Renal pelvis (tissue), 4 donors: Measurements from ENCODE around the gene SLC39A7. TPM values are rescaled to one million over a fixed set of nuclear protein-coding genes. Genes with fewer than 3 reads are reported as not detected.
"Not testable (repeated sequence)": the region's sequence is repeated elsewhere in the genome, so short reads cannot be mapped to it uniquely, and the experiment has no call there.

ENCODE experiments used
- DNase-seq: peaks from one replicate; pipeline ENCODE4 v3.0.0-alpha.2; 2013
- polyA plus RNA-seq, 3 donors: library from polyadenylated mRNA; unstranded; fragments of 120-200 nt; gene quantifications; one replicate each; pipeline ENCODE4 v1.2.1, GENCODE V29; 2013; ENCODE audit not compliant: insufficient read length in 3 of 3

Gene SLC39A7
- polyA plus RNA-seq, 3 donors: 104 to 127 (median 121) TPM

DNA sequence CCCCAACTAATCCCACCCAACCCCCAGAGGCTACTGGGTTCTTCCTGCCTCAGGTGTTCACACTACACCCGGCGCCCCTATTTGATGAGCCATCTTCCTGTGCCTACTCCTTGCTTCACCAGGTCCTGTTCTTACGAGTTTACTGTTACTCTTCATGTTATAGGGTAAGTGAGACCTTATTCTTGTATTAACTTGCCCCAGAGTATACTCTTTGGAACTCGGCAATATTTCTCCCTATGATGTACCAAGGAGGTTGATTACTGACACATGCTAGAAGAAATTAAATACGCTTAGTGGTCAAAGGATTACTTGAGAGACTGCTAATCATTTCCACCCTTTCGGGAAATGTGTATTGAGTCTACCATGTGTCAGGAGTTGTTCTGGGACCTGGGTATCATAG is 16.6 kb downstream of the SLC39A7 start:
- DNase-seq: no peak

GRCh38 chr6:33217681-33218080 is 17.0 kb downstream of the SLC39A7 start:
- DNase-seq: no peak

GRCh38 chr6:33226503-33227120 is 25.9 kb downstream of the SLC39A7 start:
- DNase-seq: not testable (repeated sequence)

- peak; percentile 59 for DNase-seq
Measured at GRCh38 chr6:33235221-33235634, 34.6 kb downstream of the SLC39A7 start.

DNA sequence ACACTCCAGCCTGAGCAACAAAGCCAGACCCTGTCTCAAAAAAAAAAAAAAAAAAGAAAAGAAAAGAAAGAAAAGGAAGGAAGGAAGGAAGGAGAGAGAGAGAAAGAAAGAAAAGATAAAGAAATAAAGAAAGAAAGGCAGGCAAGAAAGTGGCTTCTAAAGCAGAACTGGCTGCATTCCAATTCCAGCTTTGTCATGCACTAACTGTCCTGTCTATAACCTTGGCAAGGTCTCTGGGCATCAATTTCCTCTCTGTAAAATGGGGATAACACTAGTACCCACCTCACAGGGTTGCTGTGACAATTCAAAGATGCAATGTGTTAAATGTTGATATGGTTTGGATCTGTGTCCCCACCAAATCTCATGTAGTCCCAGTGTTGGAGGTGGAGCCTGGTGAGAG is 35.7 kb downstream of the SLC39A7 start:
- no peak for DNase-seq

DNA sequence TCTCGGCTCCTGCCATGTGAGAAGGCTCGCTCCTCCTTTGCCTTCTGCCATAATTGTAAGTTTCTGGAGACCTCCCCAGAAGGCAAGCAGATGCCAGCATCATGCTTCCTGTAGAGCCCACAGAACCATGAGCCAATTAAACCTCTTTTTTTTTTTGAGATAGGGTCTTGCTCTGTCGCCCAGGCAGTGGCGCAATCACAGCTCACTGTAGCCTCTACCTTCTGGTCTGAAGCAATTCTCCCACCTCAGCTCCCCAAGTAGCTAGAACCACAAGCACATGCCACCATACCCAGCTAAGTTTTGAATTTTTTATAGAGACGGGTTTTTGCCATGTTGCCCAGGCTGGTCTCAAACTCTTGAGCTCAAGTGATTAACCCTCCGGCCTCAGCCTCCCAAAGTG is 36.2 kb downstream of the SLC39A7 start:
- no peak for DNase-seq

DNA sequence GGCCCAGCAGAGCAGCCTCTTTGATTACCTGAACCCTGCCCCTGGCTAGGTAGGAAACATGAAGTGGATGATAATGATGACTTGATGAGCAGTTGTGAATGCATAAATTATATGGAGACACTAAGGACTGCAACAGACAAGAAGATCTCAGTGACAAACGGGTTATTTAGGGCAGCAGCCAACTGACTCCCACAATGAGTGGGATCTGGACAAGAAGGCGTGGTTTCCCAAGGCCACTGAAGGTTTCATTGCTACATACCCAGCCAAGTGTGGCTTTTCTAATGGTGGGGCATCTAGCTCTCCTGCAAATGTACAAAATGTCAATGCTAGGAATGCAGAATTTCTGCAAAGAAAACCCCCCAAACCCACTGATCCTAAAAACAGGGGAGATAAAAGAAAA is 37.1 kb downstream of the SLC39A7 start:
- peak; percentile 22 for DNase-seq

DNA sequence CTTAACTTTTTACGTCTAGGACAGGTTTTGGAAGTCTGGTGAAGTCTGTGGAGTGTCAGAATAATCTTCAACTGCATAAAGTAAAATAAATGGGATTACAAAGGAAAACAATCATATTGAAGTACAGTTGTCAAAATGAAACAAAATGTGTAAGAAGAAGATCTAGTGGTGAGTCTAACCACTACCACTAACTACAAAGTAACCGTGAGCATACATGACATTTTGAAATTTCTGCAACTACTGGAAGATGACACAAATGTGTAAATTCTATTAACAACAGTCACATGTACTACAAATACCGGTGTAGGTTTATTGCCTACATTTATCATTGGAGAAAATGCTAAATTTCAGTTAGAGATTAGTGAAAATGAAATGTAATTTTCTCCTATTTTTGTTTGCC is 41.3 kb downstream of the SLC39A7 start:
- no peak for DNase-seq

- DNase-seq: no peak
Measured at GRCh38 chr6:33243476-33243875, 42.8 kb downstream of the SLC39A7 start.

- DNase-seq: peak; percentile 88
Measured at GRCh38 chr6:33247977-33248642, 47.4 kb downstream of the SLC39A7 start.

- no peak for DNase-seq
Measured at GRCh38 chr6:33248643-33248931, 47.9 kb downstream of the SLC39A7 start.

DNA sequence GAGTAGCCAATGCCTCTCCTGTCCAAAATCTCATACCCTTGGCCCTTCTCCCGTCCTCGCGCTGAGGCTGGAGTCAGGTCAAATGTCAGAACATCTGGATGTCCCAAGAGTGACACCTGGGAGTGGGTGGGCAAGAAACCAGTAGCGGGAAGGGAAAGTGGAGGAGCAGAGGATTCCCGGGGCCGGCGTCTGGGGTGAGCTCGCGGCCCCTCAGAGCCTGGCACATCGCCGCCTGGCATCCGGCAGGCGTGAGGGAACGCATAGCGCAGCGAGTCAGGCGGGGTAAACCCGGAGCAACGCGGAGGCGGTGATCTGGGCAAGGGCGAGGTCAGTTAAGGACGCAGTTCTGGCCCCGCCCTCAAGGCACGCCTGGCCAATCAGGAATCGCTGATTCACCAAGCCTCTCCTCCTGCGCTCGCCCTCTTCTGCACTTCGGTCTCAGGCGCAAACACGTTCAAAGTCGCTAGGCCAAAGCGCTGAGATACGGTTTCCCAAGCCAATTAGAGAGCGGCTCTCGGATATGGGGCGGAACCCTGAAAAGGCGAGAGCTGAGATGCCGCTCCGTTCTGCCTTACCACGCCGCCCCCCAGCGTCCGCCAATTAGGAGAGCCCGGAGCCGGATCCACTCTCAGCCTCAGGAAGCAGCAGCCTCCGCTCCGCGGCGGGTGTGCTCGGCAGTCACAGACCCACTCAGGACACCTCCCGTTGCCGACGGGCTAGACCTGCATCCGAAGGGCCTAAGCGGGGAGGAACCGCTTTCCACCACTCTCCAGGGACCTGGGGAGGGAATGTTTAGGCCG is 48.5 kb downstream of the SLC39A7 start:
- peak; percentile 97 for DNase-seq

GRCh38 chr6:33249732-33250630 is 49.3 kb downstream of the SLC39A7 start:
- DNase-seq: no peak

GRCh38 chr6:33250731-33251130 is 50.1 kb downstream of the SLC39A7 start:
- no peak for DNase-seq

- DNase-seq: no peak
Measured at GRCh38 chr6:33251395-33252012, 50.8 kb downstream of the SLC39A7 start.

DNA sequence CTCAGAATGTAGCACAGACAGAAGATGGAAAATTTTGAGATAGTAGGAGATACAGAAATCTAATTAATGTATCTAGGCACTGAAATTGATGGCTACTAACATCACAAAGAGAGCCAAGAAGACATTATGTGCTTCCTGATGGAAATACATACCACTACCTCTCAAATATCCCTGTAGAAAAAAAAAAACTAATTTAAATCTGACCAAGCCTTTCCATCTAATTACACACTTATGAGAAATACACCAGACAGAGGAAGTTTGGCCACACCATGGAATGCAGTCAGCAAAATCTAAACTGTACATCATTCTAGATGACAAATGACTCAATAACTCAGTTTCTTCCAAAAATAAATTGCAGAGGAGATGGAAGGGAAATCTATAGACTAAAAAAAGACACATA is 52.1 kb downstream of the SLC39A7 start:
- no peak for DNase-seq

Other genes starting within 250 kb of the SLC39A7 start
- gene HLA-DMA, start 247.8 kb upstream of the SLC39A7 start, polyA plus RNA-seq: 10 to 100 TPM; 12.9 to 38.8 (median 30.9) TPM
- 100 to 1,000 TPM; 297 to 357 (median 329) TPM for gene BRD2, start 232.3 kb upstream of the SLC39A7 start, polyA plus RNA-seq
- gene HLA-DOA, start 191.3 kb upstream of the SLC39A7 start, polyA plus RNA-seq: 1 to 10 TPM; 4.4 to 6.1 (median 5.1) TPM
- 10 to 100 TPM in 2 of 3 donors, 1 to 10 TPM in 1; 9.8 to 22.0 (median 21.3) TPM for gene HLA-DPA1, start 127.2 kb upstream of the SLC39A7 start, polyA plus RNA-seq
- gene HLA-DPB1, start 124.9 kb upstream of the SLC39A7 start, polyA plus RNA-seq: 10 to 100 TPM; 13.0 to 21.6 (median 19.9) TPM
- 1 to 10 TPM; 4.8 to 7.7 (median 5.8) TPM for gene COL11A2, start 8.4 kb upstream of the SLC39A7 start, polyA plus RNA-seq
- 10 to 100 TPM; 58.1 to 67.5 (median 61.9) TPM for gene RXRB, start 202 bp upstream of the SLC39A7 start, polyA plus RNA-seq
- gene HSD17B8, start 3.8 kb downstream of the SLC39A7 start, polyA plus RNA-seq: 10 to 100 TPM; 28.0 to 31.6 (median 31.2) TPM
- gene RING1, start 7.6 kb downstream of the SLC39A7 start, polyA plus RNA-seq: 10 to 100 TPM; 61.9 to 65.3 (median 61.9) TPM
- gene VPS52, start 71.0 kb downstream of the SLC39A7 start, polyA plus RNA-seq: 10 to 100 TPM; 71.3 to 95.2 (median 91.5) TPM
- 1,000 to 10,000 TPM; 3,032 to 3,633 (median 3,084) TPM for gene RPS18, start 71.2 kb downstream of the SLC39A7 start, polyA plus RNA-seq
- 1 to 10 TPM; 5.2 to 5.9 (median 5.3) TPM for gene B3GALT4, start 76.3 kb downstream of the SLC39A7 start, polyA plus RNA-seq
- 10 to 100 TPM; 70.0 to 73.9 (median 70.6) TPM for gene WDR46, start 88.4 kb downstream of the SLC39A7 start, polyA plus RNA-seq
- gene PFDN6, start 88.7 kb downstream of the SLC39A7 start, polyA plus RNA-seq: 10 to 100 TPM; 74.9 to 83.0 (median 75.8) TPM
- 100 to 1,000 TPM; 121 to 133 (median 130) TPM for gene RGL2, start 98.1 kb downstream of the SLC39A7 start, polyA plus RNA-seq
- gene TAPBP, start 113.2 kb downstream of the SLC39A7 start, polyA plus RNA-seq: 10 to 100 TPM; 34.8 to 50.6 (median 50.2) TPM
- gene ZBTB22, start 116.9 kb downstream of the SLC39A7 start, polyA plus RNA-seq: 10 to 100 TPM; 26.1 to 27.5 (median 26.2) TPM
- gene DAXX, start 122.1 kb downstream of the SLC39A7 start, polyA plus RNA-seq: 10 to 100 TPM; 57.2 to 64.0 (median 58.2) TPM
- gene KIFC1, start 191.0 kb downstream of the SLC39A7 start, polyA plus RNA-seq: 10 to 100 TPM; 42.2 to 54.6 (median 43.3) TPM
- gene PHF1, start 210.1 kb downstream of the SLC39A7 start, polyA plus RNA-seq: 10 to 100 TPM; 68.7 to 82.5 (median 74.8) TPM
- 100 to 1,000 TPM; 225 to 264 (median 238) TPM for gene CUTA, start 217.2 kb downstream of the SLC39A7 start, polyA plus RNA-seq
- gene SYNGAP1, start 219.2 kb downstream of the SLC39A7 start, polyA plus RNA-seq: 10 to 100 TPM; 31.5 to 40.8 (median 37.8) TPM